ENCODE results near the gene MAGI2. TPM values are rescaled to one million over a fixed set of nuclear protein-coding genes. Genes with fewer than 3 reads are reported as not detected.

The MAGI2 gene
- total RNA-seq, 1 donor from 2014 or later, result 5.4 TPM

- Histone ChIP-seq H2AFZ (ENCODE audit: low read depth, low read length) (no peak overlapping the region), H3K4me3 (ENCODE audit: insufficient read depth, low read depth, low read length) (no peak overlapping the region), H3K27me3 (ENCODE audit: insufficient read depth, low read length) (no peaks in the 10 kb centered on the region), H3K4me1 (ENCODE audit: insufficient read depth, low read length) (no peaks in the 10 kb centered on the region), H3K36me3 (ENCODE audit: insufficient read depth, low read length) (no peaks in the 10 kb centered on the region), H3K9me3 (ENCODE audit: insufficient read depth, low read depth, low read length) (no peaks in the 10 kb centered on the region), H3K4me2 (ENCODE audit: low read length) (no peak overlapping the region), H3K79me2 (ENCODE audit: insufficient read depth, low read length) (no peaks in the 10 kb centered on the region), H3K27ac (ENCODE audit: low read depth, low read length) (no peak overlapping the region), H3K9ac (ENCODE audit: low read length) (no peak overlapping the region), H4K20me1 (ENCODE audit: insufficient read depth, low read length) (no peaks in the 10 kb centered on the region)
- DNase-seq (ENCODE audit: low read depth) (no peak), FAIRE-seq (no peak)
- H3K36me3 Mint-ChIP-seq (ENCODE audit: low read depth, unreplicated experiment), result no peaks in the 10 kb centered on the region
- no peak overlapping the region for H3K4me3 Mint-ChIP-seq (ENCODE audit: unreplicated experiment)
- H3K4me1 Mint-ChIP-seq (ENCODE audit: low read depth, unreplicated experiment), result peaks cover 2% of the 10 kb centered on the region
- H3K9me3 Mint-ChIP-seq (ENCODE audit: unreplicated experiment), result no peaks in the 10 kb centered on the region
- H3K27me3 Mint-ChIP-seq (ENCODE audit: low read depth, unreplicated experiment), result no peaks in the 10 kb centered on the region
- TF ChIP-seq CTCF (IDR thresholded peaks at IDR 0.05; ENCODE audit: insufficient read depth, low read depth, low read length) (no peak), EZH2 (IDR thresholded peaks at IDR 0.05; ENCODE audit: insufficient read depth, low read length) (no peak)
- no peak overlapping the region for H3K27ac Mint-ChIP-seq (ENCODE audit: unreplicated experiment)
These were observed 665.0 kb downstream of the MAGI2 start for GRCh38 chr7:78788464-78788863.

GRCh38 chr7:78787854-78788253 lies 665.6 kb downstream of the MAGI2 start:
- H3K4me3 ChIP-seq (ENCODE audit: insufficient read depth, low read depth, low read length), result no peak overlapping the region
- H4K20me1 ChIP-seq (ENCODE audit: insufficient read depth, low read length), result no peaks in the 10 kb centered on the region
- no peaks in the 10 kb centered on the region for H3K27me3 Mint-ChIP-seq (ENCODE audit: low read depth, unreplicated experiment)
- H3K79me2 ChIP-seq (ENCODE audit: insufficient read depth, low read length), result no peaks in the 10 kb centered on the region
- TF ChIP-seq EZH2 (IDR thresholded peaks at IDR 0.05; ENCODE audit: insufficient read depth, low read length), result no peak
- no peak for TF ChIP-seq CTCF (IDR thresholded peaks at IDR 0.05; ENCODE audit: insufficient read depth, low read depth, low read length)
- no peak overlapping the region for H2AFZ ChIP-seq (ENCODE audit: low read depth, low read length)
- no peak overlapping the region for H3K4me2 ChIP-seq (ENCODE audit: low read length)
- H3K9ac ChIP-seq (ENCODE audit: low read length), result no peak overlapping the region
- no peaks in the 10 kb centered on the region for H3K4me1 ChIP-seq (ENCODE audit: insufficient read depth, low read length)
- FAIRE-seq, result no peak
- no peaks in the 10 kb centered on the region for H3K9me3 Mint-ChIP-seq (ENCODE audit: unreplicated experiment)
- no peaks in the 10 kb centered on the region for H3K9me3 ChIP-seq (ENCODE audit: insufficient read depth, low read depth, low read length)
- H3K27ac ChIP-seq (ENCODE audit: low read depth, low read length), result no peak overlapping the region
- H3K27me3 ChIP-seq (ENCODE audit: insufficient read depth, low read length), result no peaks in the 10 kb centered on the region
- H3K27ac Mint-ChIP-seq (ENCODE audit: unreplicated experiment), result peak overlapping the region; percentile 19
- H3K4me1 Mint-ChIP-seq (ENCODE audit: low read depth, unreplicated experiment), result peaks cover 2% of the 10 kb centered on the region
- H3K36me3 Mint-ChIP-seq (ENCODE audit: low read depth, unreplicated experiment), result no peaks in the 10 kb centered on the region
- no peaks in the 10 kb centered on the region for H3K36me3 ChIP-seq (ENCODE audit: insufficient read depth, low read length)
- H3K4me3 Mint-ChIP-seq (ENCODE audit: unreplicated experiment), result no peak overlapping the region
- DNase-seq (ENCODE audit: low read depth), result no peak

DNA sequence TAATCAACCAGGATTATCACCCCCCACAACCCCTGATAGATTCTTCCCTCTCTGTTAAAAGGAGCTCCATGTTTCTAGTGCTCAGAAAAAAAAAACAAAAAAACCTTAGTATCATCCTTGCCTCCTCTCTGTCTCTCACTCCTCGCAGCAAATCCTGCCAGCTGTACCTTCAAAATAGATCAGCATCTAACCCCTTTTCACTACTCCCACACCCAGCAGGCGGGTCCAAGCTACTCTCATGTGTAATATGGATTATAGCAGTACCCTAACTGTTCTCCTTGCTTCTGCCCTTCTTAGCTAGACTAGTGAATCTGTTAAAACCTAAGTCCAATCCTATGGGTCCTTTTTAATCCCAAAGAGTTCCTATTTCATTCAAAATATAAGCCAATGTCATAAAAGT lies 667.4 kb downstream of the MAGI2 start:
- Mint-ChIP-seq H3K4me1 (ENCODE audit: low read depth, unreplicated experiment) (peaks cover 2% of the 10 kb centered on the region), H3K36me3 (ENCODE audit: low read depth, unreplicated experiment) (no peaks in the 10 kb centered on the region), H3K27me3 (ENCODE audit: low read depth, unreplicated experiment) (no peaks in the 10 kb centered on the region), H3K27ac (ENCODE audit: unreplicated experiment) (no peak overlapping the region), H3K9me3 (ENCODE audit: unreplicated experiment) (no peaks in the 10 kb centered on the region), H3K4me3 (ENCODE audit: unreplicated experiment) (no peak overlapping the region)
- no peaks in the 10 kb centered on the region for H3K9me3 ChIP-seq (ENCODE audit: insufficient read depth, low read depth, low read length)
- no peaks in the 10 kb centered on the region for H3K4me1 ChIP-seq (ENCODE audit: insufficient read depth, low read length)
- no peak overlapping the region for H3K4me3 ChIP-seq (ENCODE audit: insufficient read depth, low read depth, low read length)
- TF ChIP-seq CTCF (IDR thresholded peaks at IDR 0.05; ENCODE audit: insufficient read depth, low read depth, low read length) (no peak), EZH2 (IDR thresholded peaks at IDR 0.05; ENCODE audit: insufficient read depth, low read length) (no peak)
- no peak overlapping the region for H2AFZ ChIP-seq (ENCODE audit: low read depth, low read length)
- no peaks in the 10 kb centered on the region for H4K20me1 ChIP-seq (ENCODE audit: insufficient read depth, low read length)
- H3K9ac ChIP-seq (ENCODE audit: low read length), result no peak overlapping the region
- DNase-seq (ENCODE audit: low read depth) (no peak), FAIRE-seq (no peak)
- no peaks in the 10 kb centered on the region for H3K79me2 ChIP-seq (ENCODE audit: insufficient read depth, low read length)
- no peak overlapping the region for H3K4me2 ChIP-seq (ENCODE audit: low read length)
- no peaks in the 10 kb centered on the region for H3K27me3 ChIP-seq (ENCODE audit: insufficient read depth, low read length)
- H3K27ac ChIP-seq (ENCODE audit: low read depth, low read length), result no peak overlapping the region
- H3K36me3 ChIP-seq (ENCODE audit: insufficient read depth, low read length), result no peaks in the 10 kb centered on the region

All from astrocyte (in vitro differentiated cells and primary cell).